HG03442 (cell line): ENCODE results near the gene TMEM150A.
"Not testable (repeated sequence)": the region's sequence is repeated elsewhere in the genome, so short reads cannot be mapped to it uniquely, and the experiment has no call there.

ENCODE experiments used
- ATAC-seq: cut with Tn5 transposase; IDR thresholded peaks from one replicate; pipeline ENCODE4 v1.9.1; 2021; ENCODE audit warnings: mild to moderate bottlenecking, moderate library complexity; ENCODE audit not compliant: unreplicated experiment

The TMEM150A gene

GRCh38 chr2:85595301-85596025 lies 7.0 kb downstream of the TMEM150A start, which contains the start of gene RNF181:
Gene RNF181, plus strand, starts transcription at chr2:85595745. Its CDS starts 19 bp downstream, at chr2:85595764.
- peak; percentile 99 for ATAC-seq

- no peak for ATAC-seq
These were observed 7.7 kb downstream of the TMEM150A start for GRCh38 chr2:85594715-85595300.

GRCh38 chr2:85593023-85593422 lies 9.5 kb downstream of the TMEM150A start:
- ATAC-seq, result no peak

- ATAC-seq, result not testable (repeated sequence)
These were observed 10.2 kb downstream of the TMEM150A start for GRCh38 chr2:85592299-85592698.

- no peak for ATAC-seq
These were observed 10.9 kb downstream of the TMEM150A start for GRCh38 chr2:85591563-85591962.

- ATAC-seq, result no peak
These were observed 11.5 kb downstream of the TMEM150A start for GRCh38 chr2:85590950-85591349.

- ATAC-seq, result no peak
These were observed 12.3 kb downstream of the TMEM150A start for GRCh38 chr2:85589982-85590791.

GRCh38 chr2:85589181-85589580 lies 13.3 kb downstream of the TMEM150A start:
- no peak for ATAC-seq

GRCh38 chr2:85588645-85589044 lies 13.9 kb downstream of the TMEM150A start:
- ATAC-seq, result no peak

GRCh38 chr2:85588236-85588635 lies 14.3 kb downstream of the TMEM150A start:
- no peak for ATAC-seq

GRCh38 chr2:85585781-85586105 lies 16.8 kb downstream of the TMEM150A start:
- no peak for ATAC-seq

- ATAC-seq, result peak; percentile 40
These were observed 17.4 kb downstream of the TMEM150A start for GRCh38 chr2:85584857-85585780.

- ATAC-seq, result peak; percentile 46
These were observed 18.1 kb downstream of the TMEM150A start, which contains the start of gene VAMP5 for GRCh38 chr2:85584354-85584856. Gene VAMP5, plus strand, starts transcription at chr2:85584431. Its CDS starts 60 bp downstream, at chr2:85584491.

- ATAC-seq, result no peak
These were observed 18.7 kb downstream of the TMEM150A start for GRCh38 chr2:85583667-85584353.

- ATAC-seq, result no peak
These were observed 20.0 kb downstream of the TMEM150A start for GRCh38 chr2:85582492-85582891.

GRCh38 chr2:85580206-85580605 lies 22.3 kb downstream of the TMEM150A start:
- ATAC-seq, result no peak

- ATAC-seq, result no peak
These were observed 23.1 kb downstream of the TMEM150A start for GRCh38 chr2:85579266-85579935.

- peak; percentile 40 for ATAC-seq
These were observed 24.0 kb downstream of the TMEM150A start for GRCh38 chr2:85578243-85579180.
